GM06990 (cell line): ENCODE measurements around the gene TTLL12.

Source experiments
- DNase-seq: peaks from one replicate; pipeline ENCODE4 v3.0.0-alpha.2; 2011; ENCODE audit not compliant: insufficient read length; ENCODE audit errors: extremely low read depth
- H3K27me3 ChIP-seq: replicated peaks from 2 replicates; pipeline ENCODE4 v1.6.0; 2011; ENCODE audit warnings: low read length; ENCODE audit not compliant: control insufficient read depth, insufficient read depth
- H3K36me3 ChIP-seq: 2 replicates; pipeline ENCODE4 v1.5.1; 2011; ENCODE audit warnings: low read length; ENCODE audit not compliant: control insufficient read depth, insufficient read depth
- H3K4me3 ChIP-seq: replicated peaks from 2 replicates; pipeline ENCODE4 v1.5.1; 2011; ENCODE audit warnings: low read depth, mild to moderate bottlenecking, control low read depth, low read length
- TF ChIP-seq, protein P1 (sequence below): IDR thresholded peaks from 2 replicates; pipeline ENCODE4 v1.5.1; 2011; ENCODE audit warnings: low read length, control low read depth, mild to moderate bottlenecking, inconsistent platforms; ENCODE audit not compliant: insufficient read depth, poor library complexity, severe bottlenecking

The TTLL12 gene

DNA sequence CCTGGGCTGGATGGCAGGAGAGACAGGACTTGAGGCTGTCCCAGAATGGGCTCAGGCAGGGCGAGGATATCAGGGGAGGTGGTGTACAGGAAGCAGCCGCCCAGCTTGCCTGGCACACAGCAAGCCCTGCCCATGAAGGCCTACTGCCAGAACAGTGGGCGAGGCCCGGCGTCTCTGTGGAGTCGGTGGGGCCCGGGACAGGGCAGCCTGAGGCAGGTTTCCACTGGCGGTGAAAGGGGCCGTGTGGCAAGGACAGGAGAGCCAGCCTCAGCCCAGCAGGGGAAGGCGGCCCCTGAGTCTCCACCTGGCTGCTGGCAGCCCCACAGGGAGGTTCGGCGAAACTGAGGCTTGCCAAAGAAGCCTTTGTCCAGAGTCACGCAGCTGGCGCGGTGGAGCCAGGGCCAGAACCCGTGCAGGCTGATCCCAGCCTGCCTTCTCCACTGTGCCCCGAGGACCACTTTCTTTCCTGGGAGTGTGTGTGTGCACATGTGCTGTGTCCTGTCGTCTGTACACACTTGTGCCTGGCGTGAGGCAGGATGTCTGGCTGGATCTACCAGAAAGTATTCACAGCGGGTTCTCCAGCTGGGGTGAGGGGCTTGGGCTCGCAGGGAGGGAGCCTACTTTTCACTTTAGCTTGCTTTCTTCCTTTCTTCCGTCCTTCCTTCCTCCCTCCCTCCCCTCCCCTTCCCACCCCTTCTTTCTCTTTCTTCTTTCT is 34.4 kb downstream of the TTLL12 start:
- TF ChIP-seq, protein P1, sequence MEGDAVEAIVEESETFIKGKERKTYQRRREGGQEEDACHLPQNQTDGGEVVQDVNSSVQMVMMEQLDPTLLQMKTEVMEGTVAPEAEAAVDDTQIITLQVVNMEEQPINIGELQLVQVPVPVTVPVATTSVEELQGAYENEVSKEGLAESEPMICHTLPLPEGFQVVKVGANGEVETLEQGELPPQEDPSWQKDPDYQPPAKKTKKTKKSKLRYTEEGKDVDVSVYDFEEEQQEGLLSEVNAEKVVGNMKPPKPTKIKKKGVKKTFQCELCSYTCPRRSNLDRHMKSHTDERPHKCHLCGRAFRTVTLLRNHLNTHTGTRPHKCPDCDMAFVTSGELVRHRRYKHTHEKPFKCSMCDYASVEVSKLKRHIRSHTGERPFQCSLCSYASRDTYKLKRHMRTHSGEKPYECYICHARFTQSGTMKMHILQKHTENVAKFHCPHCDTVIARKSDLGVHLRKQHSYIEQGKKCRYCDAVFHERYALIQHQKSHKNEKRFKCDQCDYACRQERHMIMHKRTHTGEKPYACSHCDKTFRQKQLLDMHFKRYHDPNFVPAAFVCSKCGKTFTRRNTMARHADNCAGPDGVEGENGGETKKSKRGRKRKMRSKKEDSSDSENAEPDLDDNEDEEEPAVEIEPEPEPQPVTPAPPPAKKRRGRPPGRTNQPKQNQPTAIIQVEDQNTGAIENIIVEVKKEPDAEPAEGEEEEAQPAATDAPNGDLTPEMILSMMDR = no peak
- Histone ChIP-seq H3K27me3 (no peaks in the 10 kb centered on the region), H3K36me3 (no peaks in the 10 kb centered on the region), H3K4me3 (peak overlapping the region; percentile 71)
- DNase-seq = no peak

GRCh38 chr22:43152003-43152356 is 35.0 kb downstream of the TTLL12 start:
- Histone ChIP-seq H3K36me3 (no peaks in the 10 kb centered on the region), H3K4me3 (peak overlapping the region; percentile 71), H3K27me3 (no peaks in the 10 kb centered on the region)
- TF ChIP-seq, protein P1 = no peak
- DNase-seq = no peak

- DNase-seq = no peak
- H3K4me3 ChIP-seq = peak within 1 kb of the TSS; percentile 71
- TF ChIP-seq, protein P1 = no peak
Observed at GRCh38 chr22:43151251-43152002, 35.5 kb downstream of the TTLL12 start, which contains the start of gene TSPO. TSS of gene TSPO (plus strand) at chr22:43151559. CDS start at chr22:43159239, 7,680 bp downstream.

DNA sequence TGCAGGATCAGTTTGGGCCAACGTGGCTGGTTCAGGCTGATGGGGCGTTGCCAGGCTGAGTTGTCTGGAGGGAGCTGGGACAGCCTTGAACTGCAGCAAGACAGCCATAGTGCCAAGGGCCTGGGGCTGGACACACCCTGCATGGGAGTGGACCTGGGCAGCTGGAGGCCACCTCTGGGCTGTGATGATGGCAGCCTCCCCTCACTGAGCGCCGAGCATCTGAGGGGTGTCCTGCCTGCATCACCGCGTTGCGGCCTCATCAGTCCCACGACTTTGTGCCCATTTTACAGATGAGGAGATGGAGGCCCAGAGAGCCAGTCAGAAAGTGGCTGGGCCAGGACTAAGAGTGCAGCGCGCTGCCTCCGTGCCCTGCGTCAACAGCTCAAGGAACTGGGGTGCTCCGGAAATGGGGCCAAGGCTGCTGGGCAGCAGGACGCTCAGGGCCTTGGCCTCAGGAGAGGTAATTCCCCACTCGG is 36.2 kb downstream of the TTLL12 start:
- no peak for DNase-seq
- TF ChIP-seq, protein P1 = no peak
- Histone ChIP-seq H3K4me3 (peak overlapping the region; percentile 71), H3K27me3 (no peaks in the 10 kb centered on the region), H3K36me3 (no peaks in the 10 kb centered on the region)

More at GRCh38 chr22:43151251-43152002, 35.5 kb downstream of the TTLL12 start, which contains the start of gene TSPO:
- no peaks in the 10 kb centered on the region for H3K27me3 ChIP-seq
- no peaks in the 10 kb centered on the region for H3K36me3 ChIP-seq

- Histone ChIP-seq H3K4me3 (no peak overlapping the region), H3K36me3 (no peaks in the 10 kb centered on the region), H3K27me3 (no peaks in the 10 kb centered on the region)
- DNase-seq = no peak
- TF ChIP-seq, protein P1 = no peak
Observed at GRCh38 chr22:43148581-43148980, 38.4 kb downstream of the TTLL12 start.
